HEK293 (cell line): ENCODE measurements around the gene RCSD1.

ENCODE experiments used
- CTCF ChIA-PET: fragments of 350-600 bp; formaldehyde crosslinking; extraction: SDS; loops from one replicate; lab custom pipeline; 2021; ENCODE audit warnings: antibody characterized with exemption; lab: Yijun Ruan, JAX
- POLR2A ChIA-PET: fragments of 300-600 bp; formaldehyde crosslinking; extraction: SDS; loops from one replicate; lab custom pipeline; 2020; ENCODE audit warnings: antibody characterized with exemption, inconsistent platforms; lab: Yijun Ruan, JAX
- H3K27ac ChIP-seq: fragments of 200-500 bp; sonication (Bioruptor generic); 2 replicates; pipeline ENCODE4 v1.5.1; 2014; ENCODE audit warnings: low read depth, low read length, control low read depth, inconsistent platforms; ENCODE audit errors: extremely low read depth
- H3K36me3 ChIP-seq, 2 experiments: fragments of 200-500 bp in 1 of 2; sonication (Bioruptor generic) in 1 of 2; 1 replicate in 1 of 2; 2 replicates in 1 of 2; pipeline ENCODE4 v1.5.1; 2014 to 2017; ENCODE audit warnings: inconsistent platforms in 2 of 2, low read length in 2 of 2; ENCODE audit not compliant: control insufficient read depth in 2 of 2, insufficient read depth in 1 of 2
- H3K4me1 ChIP-seq: fragments of 200-500 bp; sonication (Bioruptor generic); 2 replicates; pipeline ENCODE4 v1.5.1; 2014; ENCODE audit warnings: mild to moderate bottlenecking, low read length, inconsistent platforms; ENCODE audit not compliant: control insufficient read depth, insufficient read depth
- H3K4me3 ChIP-seq: 2 replicates; pipeline ENCODE4 v1.5.1; 2011; ENCODE audit warnings: low read depth, mild to moderate bottlenecking, control low read depth, low read length, moderate library complexity
- H3K9me3 ChIP-seq: fragments of 200-500 bp; sonication (Bioruptor generic); 2 replicates; pipeline ENCODE4 v1.5.1; 2014; ENCODE audit warnings: low read depth, low read length, inconsistent platforms; ENCODE audit not compliant: control insufficient read depth, insufficient read depth
- KLF1 ChIP-seq: fragments of 450-650 bp; formaldehyde crosslinking; IDR thresholded peaks from 2 replicates; pipeline ENCODE4 v1.5.1; 2016; ENCODE audit warnings: missing biosample characterization, missing genetic modification characterization
- KLF8 ChIP-seq: fragments of 450-650 bp; formaldehyde crosslinking; IDR thresholded peaks from 2 replicates; pipeline ENCODE4 v1.5.1; 2016; ENCODE audit warnings: missing biosample characterization, missing genetic modification characterization
- OVOL3 ChIP-seq: fragments of 450-650 bp; formaldehyde crosslinking; IDR thresholded peaks from 2 replicates; pipeline ENCODE4 v1.5.1; 2016; ENCODE audit warnings: missing biosample characterization, missing genetic modification characterization
- SP2 ChIP-seq: fragments of 450-650 bp; formaldehyde crosslinking; IDR thresholded peaks from 2 replicates; pipeline ENCODE4 v1.5.1; 2016; ENCODE audit warnings: missing biosample characterization, missing genetic modification characterization
- WT1 ChIP-seq: fragments of 450-650 bp; formaldehyde crosslinking; IDR thresholded peaks from 2 replicates; pipeline ENCODE4 v1.5.1; 2016; ENCODE audit warnings: missing biosample characterization, missing genetic modification characterization
- ZFP69B ChIP-seq: fragments of 450-650 bp; formaldehyde crosslinking; IDR thresholded peaks from 2 replicates; pipeline ENCODE4 v1.5.1; 2016; ENCODE audit warnings: missing biosample characterization, missing genetic modification characterization
- ZNF302 ChIP-seq: fragments of 450-650 bp; formaldehyde crosslinking; IDR thresholded peaks from 2 replicates; pipeline ENCODE4 v1.5.1; 2016; ENCODE audit warnings: missing biosample characterization, missing genetic modification characterization, low read depth
- ZNF350 ChIP-seq: fragments of 450-650 bp; formaldehyde crosslinking; IDR thresholded peaks from 2 replicates; pipeline ENCODE4 v1.5.0; 2017; ENCODE audit warnings: missing biosample characterization, mild to moderate bottlenecking, missing genetic modification characterization
- ZNF473 ChIP-seq: fragments of 450-650 bp; formaldehyde crosslinking; IDR thresholded peaks from 2 replicates; pipeline ENCODE4 v1.5.1; 2017; ENCODE audit warnings: missing biosample characterization, missing genetic modification characterization
- ZNF530 ChIP-seq: fragments of 450-650 bp; formaldehyde crosslinking; IDR thresholded peaks from 2 replicates; pipeline ENCODE4 v1.5.1; 2016; ENCODE audit warnings: low read depth, missing biosample characterization, missing genetic modification characterization
- ZNF544 ChIP-seq: fragments of 450-650 bp; formaldehyde crosslinking; IDR thresholded peaks from 2 replicates; pipeline ENCODE4 v1.5.0; 2017; ENCODE audit warnings: missing biosample characterization, missing genetic modification characterization
- ZNF555 ChIP-seq: fragments of 450-650 bp; formaldehyde crosslinking; conservative IDR thresholded peaks from 2 replicates; pipeline ENCODE4 v1.5.1; 2017; ENCODE audit warnings: missing biosample characterization, mild to moderate bottlenecking, missing genetic modification characterization, inconsistent platforms
- ZNF621 ChIP-seq: fragments of 450-650 bp; formaldehyde crosslinking; IDR thresholded peaks from 2 replicates; pipeline ENCODE4 v1.5.1; 2017; ENCODE audit warnings: missing biosample characterization, missing genetic modification characterization
- TF ChIP-seq, protein P1 (sequence below): fragments of 450-650 bp; formaldehyde crosslinking; IDR thresholded peaks from 2 replicates; pipeline ENCODE4 v1.5.1; 2017; ENCODE audit warnings: missing biosample characterization, missing genetic modification characterization
- TF ChIP-seq, protein P2 (sequence below): fragments of 450-650 bp; formaldehyde crosslinking; IDR thresholded peaks from 2 replicates; pipeline ENCODE4 v1.5.1; 2016; ENCODE audit warnings: missing biosample characterization, missing genetic modification characterization
- TF ChIP-seq, protein P3 (sequence below): fragments of 450-650 bp; formaldehyde crosslinking; IDR thresholded peaks from 2 replicates; pipeline ENCODE4 v1.5.1; 2016; ENCODE audit warnings: missing biosample characterization, missing genetic modification characterization
- TF ChIP-seq, protein P4 (sequence below): fragments of 450-650 bp; IDR thresholded peaks from 2 replicates; pipeline ENCODE4 v1.5.1; 2018; ENCODE audit warnings: missing biosample characterization, missing genetic modification characterization
- TF ChIP-seq, protein P5 (sequence below): fragments of 450-650 bp; formaldehyde crosslinking; IDR thresholded peaks from 2 replicates; pipeline ENCODE4 v1.5.1; 2016; ENCODE audit warnings: missing biosample characterization, missing genetic modification characterization

RCSD1 gene

DNA sequence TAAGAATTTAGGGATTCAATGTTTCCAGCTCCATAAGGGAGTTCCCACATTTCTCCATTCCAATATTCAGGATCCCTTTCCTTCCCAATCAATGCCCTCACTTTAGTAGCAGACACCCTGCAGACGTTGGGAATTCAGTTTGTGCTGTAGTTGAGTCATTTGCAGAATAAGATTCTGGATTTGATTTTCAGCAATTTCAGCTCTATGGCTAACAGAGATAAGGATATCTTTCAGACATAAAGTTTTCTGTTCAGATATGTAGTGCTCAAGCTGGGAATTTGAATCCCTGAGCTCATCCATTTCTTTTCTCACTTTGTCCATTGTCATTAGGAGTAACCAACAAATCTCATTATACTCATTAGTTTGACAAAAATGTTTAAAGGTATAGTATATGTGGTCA, 104.8 kb downstream of the RCSD1 start:
- H3K4me3 ChIP-seq, result no peak overlapping the region
- H3K4me1 ChIP-seq, result no peaks in the 10 kb centered on the region
- H3K36me3 ChIP-seq, result peaks cover 0 to 21% of the 10 kb centered on the region in 2 experiments; a peak in 2 of 3 replicates
- no peaks in the 10 kb centered on the region for H3K9me3 ChIP-seq
- no peak overlapping the region for H3K27ac ChIP-seq
- ChIA-PET POLR2A (no interaction called here), CTCF (interaction anchor here (0.6 kb wide), 1 partner anchor 18 kb away, joined by 3 read pairs; no protein-coding TSS in a partner anchor)
- TF ChIP-seq, protein P1, sequence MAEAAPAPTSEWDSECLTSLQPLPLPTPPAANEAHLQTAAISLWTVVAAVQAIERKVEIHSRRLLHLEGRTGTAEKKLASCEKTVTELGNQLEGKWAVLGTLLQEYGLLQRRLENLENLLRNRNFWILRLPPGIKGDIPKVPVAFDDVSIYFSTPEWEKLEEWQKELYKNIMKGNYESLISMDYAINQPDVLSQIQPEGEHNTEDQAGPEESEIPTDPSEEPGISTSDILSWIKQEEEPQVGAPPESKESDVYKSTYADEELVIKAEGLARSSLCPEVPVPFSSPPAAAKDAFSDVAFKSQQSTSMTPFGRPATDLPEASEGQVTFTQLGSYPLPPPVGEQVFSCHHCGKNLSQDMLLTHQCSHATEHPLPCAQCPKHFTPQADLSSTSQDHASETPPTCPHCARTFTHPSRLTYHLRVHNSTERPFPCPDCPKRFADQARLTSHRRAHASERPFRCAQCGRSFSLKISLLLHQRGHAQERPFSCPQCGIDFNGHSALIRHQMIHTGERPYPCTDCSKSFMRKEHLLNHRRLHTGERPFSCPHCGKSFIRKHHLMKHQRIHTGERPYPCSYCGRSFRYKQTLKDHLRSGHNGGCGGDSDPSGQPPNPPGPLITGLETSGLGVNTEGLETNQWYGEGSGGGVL, result no peak
- TF ChIP-seq ZFP69B (tag by site-specific recombination), result no peak
- no peak for TF ChIP-seq ZNF530 (tag by site-specific recombination)
- no peak for TF ChIP-seq KLF8 (tag by site-specific recombination)

DNA sequence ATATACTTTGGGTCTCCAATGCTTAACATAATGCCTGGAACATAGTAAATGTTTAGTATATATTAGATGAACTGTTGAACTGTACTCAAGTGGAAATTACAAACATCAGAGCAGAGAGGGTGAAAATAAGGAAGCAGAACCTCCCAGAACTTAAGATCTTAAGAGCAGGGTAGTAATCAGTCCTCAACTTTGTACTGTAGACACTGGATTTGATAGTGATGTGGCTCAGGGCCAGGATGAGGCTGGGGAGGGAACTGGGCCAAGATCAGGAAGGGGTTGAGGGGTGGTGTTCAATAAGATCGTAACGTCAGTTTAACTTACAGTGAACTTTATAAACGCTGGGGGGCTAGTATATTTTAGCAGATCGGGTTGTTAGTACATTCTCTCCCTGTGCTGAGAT, 107.1 kb downstream of the RCSD1 start:
- TF ChIP-seq, protein P2, sequence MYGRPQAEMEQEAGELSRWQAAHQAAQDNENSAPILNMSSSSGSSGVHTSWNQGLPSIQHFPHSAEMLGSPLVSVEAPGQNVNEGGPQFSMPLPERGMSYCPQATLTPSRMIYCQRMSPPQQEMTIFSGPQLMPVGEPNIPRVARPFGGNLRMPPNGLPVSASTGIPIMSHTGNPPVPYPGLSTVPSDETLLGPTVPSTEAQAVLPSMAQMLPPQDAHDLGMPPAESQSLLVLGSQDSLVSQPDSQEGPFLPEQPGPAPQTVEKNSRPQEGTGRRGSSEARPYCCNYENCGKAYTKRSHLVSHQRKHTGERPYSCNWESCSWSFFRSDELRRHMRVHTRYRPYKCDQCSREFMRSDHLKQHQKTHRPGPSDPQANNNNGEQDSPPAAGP (tag by site-specific recombination), result no peak
- TF ChIP-seq ZNF473 (tag by site-specific recombination) (no peak), WT1 (tag by site-specific recombination) (no peak), ZNF350 (no peak), SP2 (tag by site-specific recombination) (no peak)
- TF ChIP-seq, protein P3, sequence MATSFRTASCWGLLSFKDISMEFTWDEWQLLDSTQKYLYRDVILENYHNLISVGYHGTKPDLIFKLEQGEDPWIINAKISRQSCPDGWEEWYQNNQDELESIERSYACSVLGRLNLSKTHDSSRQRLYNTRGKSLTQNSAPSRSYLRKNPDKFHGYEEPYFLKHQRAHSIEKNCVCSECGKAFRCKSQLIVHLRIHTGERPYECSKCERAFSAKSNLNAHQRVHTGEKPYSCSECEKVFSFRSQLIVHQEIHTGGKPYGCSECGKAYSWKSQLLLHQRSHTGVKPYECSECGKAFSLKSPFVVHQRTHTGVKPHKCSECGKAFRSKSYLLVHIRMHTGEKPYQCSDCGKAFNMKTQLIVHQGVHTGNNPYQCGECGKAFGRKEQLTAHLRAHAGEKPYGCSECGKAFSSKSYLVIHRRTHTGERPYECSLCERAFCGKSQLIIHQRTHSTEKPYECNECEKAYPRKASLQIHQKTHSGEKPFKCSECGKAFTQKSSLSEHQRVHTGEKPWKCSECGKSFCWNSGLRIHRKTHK (tag by site-specific recombination), result no peak
- H3K9me3 ChIP-seq, result no peaks in the 10 kb centered on the region

DNA sequence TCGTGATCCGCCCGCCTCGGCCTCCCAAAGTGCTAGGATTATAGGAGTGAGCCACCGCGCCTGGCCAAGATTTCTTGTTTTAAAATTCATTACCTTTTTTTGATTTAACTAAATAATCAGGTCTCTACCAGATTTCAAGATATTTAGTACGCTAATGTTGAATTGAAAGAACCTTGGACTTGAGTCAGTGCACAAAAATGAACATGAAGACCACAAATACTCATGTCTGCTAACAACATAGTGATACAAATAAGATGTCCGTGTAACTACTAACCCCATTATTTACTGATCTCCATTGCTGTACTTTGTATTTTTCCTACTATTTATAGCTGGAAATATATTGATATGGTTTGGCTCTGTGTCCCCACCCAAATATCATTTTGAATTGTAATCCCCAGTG, 108.1 kb downstream of the RCSD1 start:
- Histone ChIP-seq H3K27ac (no peak overlapping the region), H3K9me3 (no peaks in the 10 kb centered on the region), H3K4me3 (no peak overlapping the region), H3K36me3 (peaks cover 0 to 9% of the 10 kb centered on the region in 2 experiments; a peak in 1 of 3 replicates), H3K4me1 (no peaks in the 10 kb centered on the region)
- CTCF ChIA-PET, result no interaction called here
- POLR2A ChIA-PET, result no interaction called here
- TF ChIP-seq ZNF555 (tag by site-specific recombination), result no peak
- TF ChIP-seq, protein P4, sequence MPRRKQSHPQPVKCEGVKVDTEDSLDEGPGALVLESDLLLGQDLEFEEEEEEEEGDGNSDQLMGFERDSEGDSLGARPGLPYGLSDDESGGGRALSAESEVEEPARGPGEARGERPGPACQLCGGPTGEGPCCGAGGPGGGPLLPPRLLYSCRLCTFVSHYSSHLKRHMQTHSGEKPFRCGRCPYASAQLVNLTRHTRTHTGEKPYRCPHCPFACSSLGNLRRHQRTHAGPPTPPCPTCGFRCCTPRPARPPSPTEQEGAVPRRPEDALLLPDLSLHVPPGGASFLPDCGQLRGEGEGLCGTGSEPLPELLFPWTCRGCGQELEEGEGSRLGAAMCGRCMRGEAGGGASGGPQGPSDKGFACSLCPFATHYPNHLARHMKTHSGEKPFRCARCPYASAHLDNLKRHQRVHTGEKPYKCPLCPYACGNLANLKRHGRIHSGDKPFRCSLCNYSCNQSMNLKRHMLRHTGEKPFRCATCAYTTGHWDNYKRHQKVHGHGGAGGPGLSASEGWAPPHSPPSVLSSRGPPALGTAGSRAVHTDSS, result no peak
- TF ChIP-seq, all 188 proteins: peak for 0

More for the DNA sequence above, 107.1 kb downstream of the RCSD1 start:
- Histone ChIP-seq H3K4me3 (no peak overlapping the region), H3K36me3 (peaks cover 0 to 11% of the 10 kb centered on the region in 2 experiments; a peak in 1 of 3 replicates), H3K27ac (no peak overlapping the region), H3K4me1 (no peaks in the 10 kb centered on the region)
- ChIA-PET POLR2A (no interaction called here), CTCF (no interaction called here)

DNA sequence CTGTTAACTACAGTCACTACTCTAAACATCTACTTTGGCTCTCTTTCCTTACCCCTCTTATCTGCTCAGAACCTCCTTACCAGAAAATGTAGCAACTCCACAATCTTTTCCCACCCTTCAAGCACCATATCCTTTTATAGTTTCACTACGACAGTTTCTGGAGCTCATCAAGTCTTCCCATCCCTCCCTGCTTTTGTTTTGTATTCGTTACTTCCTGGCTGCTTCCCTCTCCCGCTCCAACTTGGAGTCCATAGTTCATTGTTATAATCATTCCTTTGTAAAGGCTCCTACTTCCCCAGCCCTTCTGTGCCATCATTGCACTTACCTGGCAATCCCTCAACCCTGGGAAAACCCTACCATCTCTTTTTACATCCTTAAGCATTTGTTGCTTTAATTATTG, 109.7 kb downstream of the RCSD1 start:
- CTCF ChIA-PET, result interaction anchor here (1.3 kb wide), 1 partner anchor 24 kb away, joined by 6 read pairs; no protein-coding TSS in a partner anchor
- POLR2A ChIA-PET, result no interaction called here
- TF ChIP-seq OVOL3 (tag by site-specific recombination), result no peak
- no peak for TF ChIP-seq ZNF621
- no peak for TF ChIP-seq ZNF544
- no peak for TF ChIP-seq KLF1 (tag by site-specific recombination)
- no peak for TF ChIP-seq ZNF302 (tag by site-specific recombination)
- TF ChIP-seq, protein P5, sequence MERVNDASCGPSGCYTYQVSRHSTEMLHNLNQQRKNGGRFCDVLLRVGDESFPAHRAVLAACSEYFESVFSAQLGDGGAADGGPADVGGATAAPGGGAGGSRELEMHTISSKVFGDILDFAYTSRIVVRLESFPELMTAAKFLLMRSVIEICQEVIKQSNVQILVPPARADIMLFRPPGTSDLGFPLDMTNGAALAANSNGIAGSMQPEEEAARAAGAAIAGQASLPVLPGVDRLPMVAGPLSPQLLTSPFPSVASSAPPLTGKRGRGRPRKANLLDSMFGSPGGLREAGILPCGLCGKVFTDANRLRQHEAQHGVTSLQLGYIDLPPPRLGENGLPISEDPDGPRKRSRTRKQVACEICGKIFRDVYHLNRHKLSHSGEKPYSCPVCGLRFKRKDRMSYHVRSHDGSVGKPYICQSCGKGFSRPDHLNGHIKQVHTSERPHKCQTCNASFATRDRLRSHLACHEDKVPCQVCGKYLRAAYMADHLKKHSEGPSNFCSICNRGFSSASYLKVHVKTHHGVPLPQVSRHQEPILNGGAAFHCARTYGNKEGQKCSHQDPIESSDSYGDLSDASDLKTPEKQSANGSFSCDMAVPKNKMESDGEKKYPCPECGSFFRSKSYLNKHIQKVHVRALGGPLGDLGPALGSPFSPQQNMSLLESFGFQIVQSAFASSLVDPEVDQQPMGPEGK, result no peak

More for the DNA sequence above, 109.7 kb downstream of the RCSD1 start:
- Histone ChIP-seq H3K27ac (no peak overlapping the region), H3K9me3 (no peaks in the 10 kb centered on the region), H3K4me1 (no peaks in the 10 kb centered on the region), H3K36me3 (peaks cover 0 to 8% of the 10 kb centered on the region in 2 experiments; a peak in 1 of 3 replicates), H3K4me3 (no peak overlapping the region)
